GM18508 (cell line): ENCODE data around the gene TNFAIP6.
A peak's percentile ranks its signal among the peaks of the same experiment; 100 is the strongest.
"Not testable (repeated sequence)": the region's sequence is repeated elsewhere in the genome, so short reads cannot be mapped to it uniquely, and the experiment has no call there.

Experiments
- ATAC-seq: cut with Tn5 transposase; IDR thresholded peaks from one replicate; pipeline ENCODE4 v1.9.1; 2021; ENCODE audit warnings: moderate number of reproducible peaks; ENCODE audit not compliant: insufficient read depth, unreplicated experiment

TNFAIP6 gene

DNA sequence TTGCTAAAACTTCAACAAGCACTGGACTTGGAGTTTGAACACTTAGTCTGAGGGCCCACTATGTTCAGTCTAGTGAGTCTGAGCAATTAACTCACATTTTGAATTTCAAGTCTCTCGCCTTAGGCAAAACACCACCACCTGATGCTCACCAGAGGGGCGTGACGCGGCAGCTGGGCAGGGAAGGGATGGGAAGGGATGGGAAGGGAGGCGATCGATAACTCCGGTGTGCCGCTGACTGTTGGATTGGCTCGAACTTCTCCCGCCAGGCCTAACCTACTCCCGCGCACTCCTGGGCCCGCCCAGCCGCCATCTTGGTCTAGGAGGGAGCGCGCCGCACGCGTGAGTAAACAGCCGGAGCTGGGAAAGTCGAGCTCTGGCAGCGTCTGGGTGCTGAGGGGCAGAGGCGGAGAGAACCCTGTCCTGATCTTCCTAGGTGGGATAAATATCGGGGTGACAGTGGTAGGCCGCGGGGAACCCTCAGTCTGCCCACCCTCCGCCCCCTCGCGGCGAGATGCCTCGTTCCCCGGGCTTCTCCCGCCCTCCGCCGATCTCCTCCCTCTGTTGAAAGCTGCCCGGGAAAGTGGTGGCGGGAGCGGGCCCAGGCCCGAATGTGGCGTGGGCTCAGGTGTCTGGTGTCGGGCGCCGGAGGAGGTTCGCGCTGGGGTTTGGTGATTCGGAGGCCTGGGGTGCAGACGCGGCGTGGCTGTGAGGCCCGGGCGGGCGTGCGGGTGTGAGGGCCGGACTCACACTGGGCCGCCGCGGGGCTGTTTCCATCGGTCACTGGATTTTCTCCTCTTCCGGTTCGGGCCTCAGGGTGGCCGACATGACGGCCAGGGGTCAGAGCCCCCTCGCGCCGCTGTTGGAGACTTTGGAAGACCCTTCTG is 52.5 kb downstream of the TNFAIP6 start, which contains the start of gene RIF1:
RIF1 (plus strand) TSS at position 302 of the 884 bp plus-strand sequence; CDS start at position 824, 522 bp downstream.
- peak; percentile 90 for ATAC-seq

DNA sequence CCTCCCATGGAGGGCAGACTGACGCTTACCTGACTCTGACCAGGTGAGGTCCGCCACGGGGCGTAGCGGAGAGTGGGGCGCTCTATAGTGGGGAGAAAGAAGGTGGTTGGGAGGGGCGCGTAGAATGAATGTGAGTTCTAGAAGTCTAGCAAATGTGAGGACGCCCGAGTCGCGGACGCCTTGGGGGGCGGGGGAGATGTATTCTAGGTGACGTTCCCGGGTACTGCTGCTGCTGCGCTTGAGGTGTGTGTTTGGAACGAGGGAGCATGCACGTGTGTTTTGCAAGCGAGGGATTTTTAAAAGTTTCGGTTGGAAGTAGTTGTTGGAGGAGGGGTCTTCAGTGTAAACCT is 53.1 kb downstream of the TNFAIP6 start:
- ATAC-seq: peak; percentile 23

DNA sequence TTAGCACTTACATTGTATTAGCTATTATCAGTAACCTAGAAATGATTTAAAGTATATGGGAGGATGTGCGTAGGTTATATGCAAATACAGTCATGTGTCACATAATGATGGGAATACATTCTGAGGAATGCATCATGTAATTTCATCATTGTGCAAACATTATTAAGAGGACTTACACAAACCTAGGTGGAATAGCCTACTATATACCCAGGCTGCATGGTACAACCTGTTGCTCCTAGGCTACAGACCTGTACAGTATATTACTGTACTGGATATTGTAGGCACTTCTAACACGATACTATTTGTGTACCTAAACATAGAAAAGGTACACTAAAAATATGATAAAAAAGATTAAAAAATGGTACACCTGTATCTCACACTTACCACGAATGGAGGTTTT is 60.3 kb downstream of the TNFAIP6 start:
- no peak for ATAC-seq

DNA sequence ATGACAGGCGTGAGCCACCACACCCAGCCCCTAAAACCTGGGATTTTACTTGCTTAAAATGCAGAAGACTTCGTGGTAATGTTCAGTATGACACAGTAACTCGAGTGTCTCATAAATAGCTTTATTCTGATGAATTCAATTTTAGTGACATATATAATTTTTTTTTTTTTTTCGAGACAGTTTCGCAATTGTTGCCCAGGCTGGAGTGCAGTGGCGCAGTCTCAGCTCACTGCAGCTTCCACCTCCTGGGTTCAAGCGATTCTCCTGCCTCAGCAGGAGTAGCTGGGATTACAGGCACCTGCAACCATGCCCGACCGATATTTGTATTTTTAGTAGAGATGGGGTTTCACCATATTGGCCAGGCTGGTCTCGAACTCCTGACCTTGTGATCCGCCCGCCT is 64.3 kb downstream of the TNFAIP6 start:
- not testable (repeated sequence) for ATAC-seq

DNA sequence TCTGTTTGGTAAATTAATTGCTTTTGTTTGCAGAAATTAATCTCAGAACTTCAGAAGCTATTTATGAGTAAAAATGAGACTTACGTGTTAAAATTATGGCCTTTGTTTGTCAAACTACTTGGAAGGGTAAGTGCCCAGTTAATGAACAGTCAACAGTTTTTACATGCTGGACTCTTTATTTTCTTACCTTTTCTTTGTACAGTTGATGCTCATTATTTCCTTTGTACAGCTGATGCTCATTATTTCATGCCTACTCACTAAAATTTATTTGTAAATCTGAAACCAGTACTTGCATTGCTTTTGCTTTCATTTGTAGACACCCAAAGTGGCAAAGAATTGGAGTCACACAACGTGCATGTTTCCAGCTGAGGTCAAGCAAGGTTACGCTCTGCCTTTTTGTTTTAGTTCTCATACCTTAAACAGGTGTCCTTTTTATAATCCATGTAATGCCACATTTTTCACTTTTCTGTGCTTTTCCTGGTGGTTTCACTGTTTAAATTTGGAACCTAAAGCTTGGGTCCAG is 65.6 kb downstream of the TNFAIP6 start:
- peak; percentile 53 for ATAC-seq

DNA sequence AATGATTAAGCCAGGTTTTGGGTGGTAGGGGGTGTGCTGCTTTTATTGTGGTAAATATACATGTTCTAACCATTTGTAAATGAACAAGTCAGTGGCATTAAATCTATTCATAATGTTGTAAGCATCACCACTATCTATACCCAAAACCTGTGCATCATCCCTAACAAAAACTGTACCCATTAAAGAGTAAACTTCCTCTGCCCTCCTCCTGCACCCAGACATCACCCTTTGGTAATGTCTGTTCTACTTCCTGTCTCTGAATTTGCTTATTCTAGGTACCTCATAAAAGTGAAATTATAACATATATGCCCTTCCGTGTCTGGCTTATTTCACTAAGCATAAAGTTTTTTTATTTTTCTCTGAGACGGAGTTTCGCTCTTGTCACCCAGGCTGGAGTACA is 66.4 kb downstream of the TNFAIP6 start:
- ATAC-seq: no peak
